DND-41 (cell line): ENCODE results near the gene CEP164.

Experiments
- EZH2 ChIP-seq: IDR thresholded peaks from 3 replicates; pipeline ENCODE4 v1.6.1; 2012; ENCODE audit warnings: borderline replicate concordance, low read depth, mild to moderate bottlenecking, moderate library complexity, low read length, inconsistent platforms; ENCODE audit not compliant: severe bottlenecking
- TF ChIP-seq, protein P1 (sequence below): IDR thresholded peaks from 2 replicates; pipeline ENCODE4 v1.5.1; 2012; ENCODE audit warnings: borderline replicate concordance, low read length, moderate library complexity, mild to moderate bottlenecking; ENCODE audit not compliant: poor library complexity, severe bottlenecking; ENCODE audit errors: extremely low read depth

GRCh38 chr11:117314840-117315239 lies 12.8 kb upstream of the CEP164 start:
- TF ChIP-seq, protein P1, sequence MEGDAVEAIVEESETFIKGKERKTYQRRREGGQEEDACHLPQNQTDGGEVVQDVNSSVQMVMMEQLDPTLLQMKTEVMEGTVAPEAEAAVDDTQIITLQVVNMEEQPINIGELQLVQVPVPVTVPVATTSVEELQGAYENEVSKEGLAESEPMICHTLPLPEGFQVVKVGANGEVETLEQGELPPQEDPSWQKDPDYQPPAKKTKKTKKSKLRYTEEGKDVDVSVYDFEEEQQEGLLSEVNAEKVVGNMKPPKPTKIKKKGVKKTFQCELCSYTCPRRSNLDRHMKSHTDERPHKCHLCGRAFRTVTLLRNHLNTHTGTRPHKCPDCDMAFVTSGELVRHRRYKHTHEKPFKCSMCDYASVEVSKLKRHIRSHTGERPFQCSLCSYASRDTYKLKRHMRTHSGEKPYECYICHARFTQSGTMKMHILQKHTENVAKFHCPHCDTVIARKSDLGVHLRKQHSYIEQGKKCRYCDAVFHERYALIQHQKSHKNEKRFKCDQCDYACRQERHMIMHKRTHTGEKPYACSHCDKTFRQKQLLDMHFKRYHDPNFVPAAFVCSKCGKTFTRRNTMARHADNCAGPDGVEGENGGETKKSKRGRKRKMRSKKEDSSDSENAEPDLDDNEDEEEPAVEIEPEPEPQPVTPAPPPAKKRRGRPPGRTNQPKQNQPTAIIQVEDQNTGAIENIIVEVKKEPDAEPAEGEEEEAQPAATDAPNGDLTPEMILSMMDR: no peak
- TF ChIP-seq EZH2: no peak
